B cell (primary cell): Measurements from ENCODE around the gene CHCHD2.

Experiments used
- EZH2 ChIP-seq: IDR thresholded peaks from 2 replicates; pipeline ENCODE4 v1.6.1; 2012; ENCODE audit warnings: borderline replicate concordance, low read depth, mild to moderate bottlenecking, moderate library complexity, low read length; ENCODE audit not compliant: insufficient read depth, poor library complexity, severe bottlenecking
- TF ChIP-seq, protein P1 (sequence below): fragments of 200-600 bp; IDR thresholded peaks from one replicate; pipeline ENCODE4 v1.8.0; 2022; ENCODE audit warnings: antibody characterized with exemption, mild to moderate bottlenecking

- TF ChIP-seq, protein P1, sequence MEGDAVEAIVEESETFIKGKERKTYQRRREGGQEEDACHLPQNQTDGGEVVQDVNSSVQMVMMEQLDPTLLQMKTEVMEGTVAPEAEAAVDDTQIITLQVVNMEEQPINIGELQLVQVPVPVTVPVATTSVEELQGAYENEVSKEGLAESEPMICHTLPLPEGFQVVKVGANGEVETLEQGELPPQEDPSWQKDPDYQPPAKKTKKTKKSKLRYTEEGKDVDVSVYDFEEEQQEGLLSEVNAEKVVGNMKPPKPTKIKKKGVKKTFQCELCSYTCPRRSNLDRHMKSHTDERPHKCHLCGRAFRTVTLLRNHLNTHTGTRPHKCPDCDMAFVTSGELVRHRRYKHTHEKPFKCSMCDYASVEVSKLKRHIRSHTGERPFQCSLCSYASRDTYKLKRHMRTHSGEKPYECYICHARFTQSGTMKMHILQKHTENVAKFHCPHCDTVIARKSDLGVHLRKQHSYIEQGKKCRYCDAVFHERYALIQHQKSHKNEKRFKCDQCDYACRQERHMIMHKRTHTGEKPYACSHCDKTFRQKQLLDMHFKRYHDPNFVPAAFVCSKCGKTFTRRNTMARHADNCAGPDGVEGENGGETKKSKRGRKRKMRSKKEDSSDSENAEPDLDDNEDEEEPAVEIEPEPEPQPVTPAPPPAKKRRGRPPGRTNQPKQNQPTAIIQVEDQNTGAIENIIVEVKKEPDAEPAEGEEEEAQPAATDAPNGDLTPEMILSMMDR, result no peak
- TF ChIP-seq EZH2, result no peak
These were observed 23.0 kb downstream of the CHCHD2 start for GRCh38 chr7:56083150-56083785.
